CD8-positive, alpha-beta memory T cell (primary cell): ENCODE results near the gene ERFE. TPM values are rescaled to one million over a fixed set of nuclear protein-coding genes. Genes with fewer than 3 reads are reported as not detected.
A peak's percentile ranks its signal among the peaks of the same experiment; 100 is the strongest.
"Not testable (repeated sequence)": the region's sequence is repeated elsewhere in the genome, so short reads cannot be mapped to it uniquely, and the experiment has no call there.

Experiments
- CTCF ChIA-PET: fragments of 350-600 bp; sonication (Branson Sonifier 250); formaldehyde crosslinking; loops from one replicate; lab custom pipeline; 2021; ENCODE audit warnings: antibody characterized with exemption; lab: Charles Lee
- POLR2A ChIA-PET: fragments of 350-600 bp; sonication (Branson Sonifier 250); formaldehyde crosslinking; loops from one replicate; lab custom pipeline; 2021; ENCODE audit warnings: antibody characterized with exemption; lab: Charles Lee
- DNase-seq, 5 donors: peaks; one replicate each; pipeline versions ENCODE4 v3.0.0 to v3.0.0-alpha.2; 2020 to 2022; ENCODE audit warnings: mixed read lengths in 1 of 5
- H3K27ac ChIP-seq: one replicate; pipeline ENCODE4 v1.7.0; 2013; ENCODE audit warnings: low read depth, mild to moderate bottlenecking, low read length, moderate library complexity
- H3K27me3 ChIP-seq: 2 replicates; pipeline ENCODE4 v1.7.0; 2013; ENCODE audit warnings: low read length, mild to moderate bottlenecking; ENCODE audit not compliant: insufficient read depth, poor library complexity, severe bottlenecking
- H3K36me3 ChIP-seq: 2 replicates; pipeline ENCODE4 v1.7.0; 2013; ENCODE audit warnings: mild to moderate bottlenecking, low read length, moderate library complexity; ENCODE audit not compliant: insufficient read depth
- H3K4me1 ChIP-seq: 2 replicates; pipeline ENCODE4 v1.7.0; 2013; ENCODE audit warnings: mild to moderate bottlenecking, low read length, moderate library complexity; ENCODE audit not compliant: insufficient read depth
- H3K4me3 ChIP-seq: 2 replicates; pipeline ENCODE4 v1.7.0; 2013; ENCODE audit warnings: mild to moderate bottlenecking, low read length
- H3K9me3 ChIP-seq: 2 replicates; pipeline ENCODE4 v1.7.0; 2013; ENCODE audit warnings: mild to moderate bottlenecking, low read length
- H3K27ac Mint-ChIP-seq, 8 donors: one replicate each; pipeline ENCODE4 v1.8.0; 2020 to 2021; ENCODE audit warnings: mixed read lengths in 8 of 8, mild to moderate bottlenecking in 6 of 8, inconsistent platforms in 3 of 8, moderate library complexity in 3 of 8
- H3K27me3 Mint-ChIP-seq, 2 donors: one replicate each; pipeline ENCODE4 v1.8.0; 2020 to 2021; ENCODE audit warnings: mixed read lengths in 2 of 2, mild to moderate bottlenecking in 1 of 2, moderate library complexity in 1 of 2
- H3K36me3 Mint-ChIP-seq, 3 donors: one replicate each; pipeline ENCODE4 v1.8.0; 2020 to 2021; ENCODE audit warnings: mixed read lengths in 3 of 3, inconsistent platforms in 1 of 3, mild to moderate bottlenecking in 1 of 3
- H3K4me1 Mint-ChIP-seq, 3 donors: one replicate each; pipeline ENCODE4 v1.8.0; 2020 to 2021; ENCODE audit warnings: mixed read lengths in 3 of 3, inconsistent platforms in 1 of 3, mild to moderate bottlenecking in 1 of 3
- H3K4me3 Mint-ChIP-seq, 7 donors: one replicate each; pipeline ENCODE4 v1.8.0; 2020 to 2021; ENCODE audit warnings: mixed read lengths in 7 of 7, mild to moderate bottlenecking in 6 of 7, moderate library complexity in 4 of 7, inconsistent platforms in 2 of 7
- H3K9me3 Mint-ChIP-seq, 5 donors: one replicate each; pipeline ENCODE4 v1.8.0; 2020 to 2022; ENCODE audit warnings: mixed read lengths in 5 of 5, mild to moderate bottlenecking in 3 of 5, moderate library complexity in 2 of 5, inconsistent platforms in 1 of 5
- polyA plus RNA-seq: library from polyadenylated mRNA; unstranded; fragments of 300-500 nt; fragmentation: Illumina TruSeq; gene quantifications from one replicate; pipeline ENCODE4 v1.2.3, GENCODE V29; 2021
- total RNA-seq, 2 experiments: library from RNA; stranded (reverse); gene quantifications; one replicate each; pipeline ENCODE4 v1.2.3, GENCODE V29; 2021

The ERFE gene
- total and polyA plus RNA-seq, 3 experiments from 2014 or later: 0.24 TPM; not detected in 2

GRCh38 chr2:238171072-238171431 lies 12.3 kb downstream of the ERFE start:
- H3K36me3 Mint-ChIP-seq: peaks cover 8 to 84% (median 16%) of the 10 kb centered on the region in 3 donors
- H3K27me3 Mint-ChIP-seq, CTCF ChIA-PET, H3K27me3 ChIP-seq, H3K4me3 ChIP-seq, H3K4me1 ChIP-seq, H3K27ac Mint-ChIP-seq, DNase-seq, H3K4me3 Mint-ChIP-seq, H3K9me3 ChIP-seq, POLR2A ChIA-PET, H3K4me1 Mint-ChIP-seq, H3K27ac ChIP-seq, H3K9me3 Mint-ChIP-seq: not testable (repeated sequence)
- peaks cover 43% of the 10 kb centered on the region for H3K36me3 ChIP-seq

- Mint-ChIP-seq H3K4me1 (no peaks in the 10 kb centered on the region), H3K4me3 (no peak overlapping the region), H3K27ac (peak overlapping the region in 2 of 8 donors; percentile 60 to 69), H3K27me3 (no peaks in the 10 kb centered on the region), H3K9me3 (no peaks in the 10 kb centered on the region), H3K36me3 (peaks cover 8 to 88% (median 19%) of the 10 kb centered on the region in 3 donors)
- POLR2A ChIA-PET: no interaction called here
- no peaks in the 10 kb centered on the region for H3K27me3 ChIP-seq
- no peaks in the 10 kb centered on the region for H3K4me1 ChIP-seq
- DNase-seq: no peak
- H3K27ac ChIP-seq: no peak overlapping the region
- CTCF ChIA-PET: no interaction called here
- peaks cover 47% of the 10 kb centered on the region for H3K36me3 ChIP-seq
- no peaks in the 10 kb centered on the region for H3K9me3 ChIP-seq
- H3K4me3 ChIP-seq: no peak overlapping the region
Observed at GRCh38 chr2:238171575-238172187, 12.9 kb downstream of the ERFE start.

GRCh38 chr2:238172439-238172838 lies 13.7 kb downstream of the ERFE start:
- no peaks in the 10 kb centered on the region for H3K4me1 ChIP-seq
- no peaks in the 10 kb centered on the region for H3K27me3 Mint-ChIP-seq
- ChIA-PET CTCF (no interaction called here), POLR2A (no interaction called here)
- no peaks in the 10 kb centered on the region for H3K27me3 ChIP-seq
- H3K9me3 Mint-ChIP-seq: no peaks in the 10 kb centered on the region
- peaks cover 50% of the 10 kb centered on the region for H3K36me3 ChIP-seq
- no peak overlapping the region for H3K27ac ChIP-seq
- H3K9me3 ChIP-seq: no peaks in the 10 kb centered on the region
- H3K4me3 ChIP-seq: no peak overlapping the region
- no peaks in the 10 kb centered on the region for H3K4me1 Mint-ChIP-seq
- DNase-seq: no peak
- H3K27ac Mint-ChIP-seq: peak overlapping the region in 1 of 8 donors; percentile 69
- peaks cover 12 to 92% (median 24%) of the 10 kb centered on the region in 3 donors for H3K36me3 Mint-ChIP-seq
- no peak overlapping the region for H3K4me3 Mint-ChIP-seq

GRCh38 chr2:238173692-238174091 lies 14.9 kb downstream of the ERFE start:
- POLR2A ChIA-PET: no interaction called here
- Histone ChIP-seq H3K27ac (no peak overlapping the region), H3K4me1 (no peaks in the 10 kb centered on the region), H3K9me3 (no peaks in the 10 kb centered on the region), H3K4me3 (no peak overlapping the region), H3K36me3 (peaks cover 53% of the 10 kb centered on the region), H3K27me3 (no peaks in the 10 kb centered on the region)
- Mint-ChIP-seq H3K27me3 (no peaks in the 10 kb centered on the region), H3K4me1 (no peaks in the 10 kb centered on the region), H3K36me3 (peaks cover 12 to 90% (median 29%) of the 10 kb centered on the region in 3 donors), H3K4me3 (no peak overlapping the region), H3K9me3 (no peaks in the 10 kb centered on the region), H3K27ac (no peak overlapping the region)
- DNase-seq: no peak
- CTCF ChIA-PET: no interaction called here

- no peak overlapping the region for H3K4me3 Mint-ChIP-seq
- no peak overlapping the region for H3K27ac Mint-ChIP-seq
- no peaks in the 10 kb centered on the region for H3K4me1 ChIP-seq
- H3K4me1 Mint-ChIP-seq: no peaks in the 10 kb centered on the region
- CTCF ChIA-PET: no interaction called here
- H3K4me3 ChIP-seq: no peak overlapping the region
- peaks cover 58% of the 10 kb centered on the region for H3K36me3 ChIP-seq
- no peak overlapping the region for H3K27ac ChIP-seq
- no peaks in the 10 kb centered on the region for H3K27me3 Mint-ChIP-seq
- no peaks in the 10 kb centered on the region for H3K9me3 ChIP-seq
- POLR2A ChIA-PET: no interaction called here
- no peaks in the 10 kb centered on the region for H3K9me3 Mint-ChIP-seq
- H3K36me3 Mint-ChIP-seq: peaks cover 16 to 90% (median 33%) of the 10 kb centered on the region in 3 donors
- no peaks in the 10 kb centered on the region for H3K27me3 ChIP-seq
- no peak for DNase-seq
Observed at GRCh38 chr2:238174291-238174690, 15.5 kb downstream of the ERFE start.

- no peaks in the 10 kb centered on the region for H3K27me3 ChIP-seq
- no peaks in the 10 kb centered on the region for H3K9me3 ChIP-seq
- H3K27me3 Mint-ChIP-seq: no peaks in the 10 kb centered on the region
- H3K27ac Mint-ChIP-seq: no peak overlapping the region
- H3K27ac ChIP-seq: no peak overlapping the region
- H3K4me1 Mint-ChIP-seq: no peaks in the 10 kb centered on the region
- POLR2A ChIA-PET: no interaction called here
- H3K4me3 Mint-ChIP-seq: no peak overlapping the region
- H3K4me3 ChIP-seq: no peak overlapping the region
- H3K36me3 ChIP-seq: peaks cover 60% of the 10 kb centered on the region
- no peak for DNase-seq
- CTCF ChIA-PET: no interaction called here
- H3K9me3 Mint-ChIP-seq: no peaks in the 10 kb centered on the region
- no peaks in the 10 kb centered on the region for H3K4me1 ChIP-seq
- peaks cover 20 to 90% (median 33%) of the 10 kb centered on the region in 3 donors for H3K36me3 Mint-ChIP-seq
Observed at GRCh38 chr2:238174701-238175100, 15.9 kb downstream of the ERFE start.

GRCh38 chr2:238176613-238177012 lies 17.8 kb downstream of the ERFE start:
- H3K4me3 Mint-ChIP-seq: no peak overlapping the region
- no peaks in the 10 kb centered on the region for H3K4me1 Mint-ChIP-seq
- Histone ChIP-seq H3K4me3 (no peak overlapping the region), H3K36me3 (peaks cover 66% of the 10 kb centered on the region), H3K27me3 (no peaks in the 10 kb centered on the region), H3K27ac (no peak overlapping the region), H3K4me1 (no peaks in the 10 kb centered on the region), H3K9me3 (no peaks in the 10 kb centered on the region)
- H3K9me3 Mint-ChIP-seq: no peaks in the 10 kb centered on the region
- ChIA-PET CTCF (no interaction called here), POLR2A (interaction anchor here (0.6 kb wide), 2 partner anchors 23 to 41 kb away, joined by 3 to 6 read pairs; no protein-coding TSS in a partner anchor)
- H3K27me3 Mint-ChIP-seq: no peaks in the 10 kb centered on the region
- peaks cover 26 to 94% (median 34%) of the 10 kb centered on the region in 3 donors for H3K36me3 Mint-ChIP-seq
- H3K27ac Mint-ChIP-seq: peak overlapping the region in 1 of 8 donors; percentile 68
- DNase-seq: no peak

GRCh38 chr2:238180554-238180953 lies 21.8 kb downstream of the ERFE start:
- Mint-ChIP-seq H3K9me3 (no peaks in the 10 kb centered on the region), H3K27me3 (no peaks in the 10 kb centered on the region), H3K4me3 (no peak overlapping the region), H3K36me3 (peaks cover 34 to 92% (median 35%) of the 10 kb centered on the region in 3 donors), H3K4me1 (peaks cover 11 to 20% (median 12%) of the 10 kb centered on the region in 3 donors), H3K27ac (no peak overlapping the region)
- no peaks in the 10 kb centered on the region for H3K9me3 ChIP-seq
- H3K27me3 ChIP-seq: no peaks in the 10 kb centered on the region
- no peak for DNase-seq
- ChIA-PET POLR2A (no interaction called here), CTCF (no interaction called here)
- H3K27ac ChIP-seq: no peak overlapping the region
- H3K4me1 ChIP-seq: no peaks in the 10 kb centered on the region
- H3K36me3 ChIP-seq: peaks cover 73% of the 10 kb centered on the region
- H3K4me3 ChIP-seq: no peak overlapping the region
